ENCODE results near the gene TAF11L4.
"Not testable (repeated sequence)": the region's sequence is repeated elsewhere in the genome, so short reads cannot be mapped to it uniquely, and the experiment has no call there.

Gene TAF11L4

GRCh38 chr5:17521501-17521900 lies at the start of gene TAF11L4:
Gene TAF11L4, plus strand, starts transcription at chr5:17521801.
- DNase-seq (ENCODE audit: low read depth in 4 of 4, low spot score in 1 of 4): not testable (repeated sequence)

- DNase-seq (ENCODE audit: low read depth in 4 of 4, low spot score in 1 of 4): not testable (repeated sequence)
Measured at GRCh38 chr5:17475064-17475463, 46.5 kb upstream of the TAF11L4 start.

GRCh38 chr5:17477043-17477442 lies 44.6 kb upstream of the TAF11L4 start:
- DNase-seq (ENCODE audit: low read depth in 4 of 4, low spot score in 1 of 4): no peak

- DNase-seq (ENCODE audit: low read depth in 4 of 4, low spot score in 1 of 4): no peak
Measured at GRCh38 chr5:17477573-17478265, 43.9 kb upstream of the TAF11L4 start.

GRCh38 chr5:17481378-17481777 lies 40.2 kb upstream of the TAF11L4 start:
- no peak for DNase-seq (ENCODE audit: low read depth in 4 of 4, low spot score in 1 of 4)

- DNase-seq (ENCODE audit: low read depth in 4 of 4, low spot score in 1 of 4): no peak
Measured at GRCh38 chr5:17482790-17483189, 38.8 kb upstream of the TAF11L4 start.

- not testable (repeated sequence) for DNase-seq (ENCODE audit: low read depth in 4 of 4, low spot score in 1 of 4)
Measured at GRCh38 chr5:17486464-17487173, 35.0 kb upstream of the TAF11L4 start.

GRCh38 chr5:17487174-17487512 lies 34.5 kb upstream of the TAF11L4 start:
- DNase-seq (ENCODE audit: low read depth in 4 of 4, low spot score in 1 of 4): no peak

GRCh38 chr5:17491257-17491656 lies 30.3 kb upstream of the TAF11L4 start:
- not testable (repeated sequence) for DNase-seq (ENCODE audit: low read depth in 4 of 4, low spot score in 1 of 4)

GRCh38 chr5:17492770-17493169 lies 28.8 kb upstream of the TAF11L4 start:
- DNase-seq (ENCODE audit: low read depth in 4 of 4, low spot score in 1 of 4): no peak

GRCh38 chr5:17497446-17497845 lies 24.2 kb upstream of the TAF11L4 start:
- DNase-seq (ENCODE audit: low read depth in 4 of 4, low spot score in 1 of 4): no peak

GRCh38 chr5:17497931-17498330 lies 23.7 kb upstream of the TAF11L4 start, which contains the start of gene TAF11L2:
Gene TAF11L2, plus strand, starts transcription at chr5:17498231.
- DNase-seq (ENCODE audit: low read depth in 4 of 4, low spot score in 1 of 4): not testable (repeated sequence)

GRCh38 chr5:17511775-17512325 lies 9.8 kb upstream of the TAF11L4 start:
- DNase-seq (ENCODE audit: low read depth in 4 of 4, low spot score in 1 of 4): no peak

GRCh38 chr5:17517526-17517925 lies 4.1 kb upstream of the TAF11L4 start:
- DNase-seq (ENCODE audit: low read depth in 4 of 4, low spot score in 1 of 4): not testable (repeated sequence)

- DNase-seq (ENCODE audit: low read depth in 4 of 4, low spot score in 1 of 4): not testable (repeated sequence)
Measured at GRCh38 chr5:17518067-17518466, 3.5 kb upstream of the TAF11L4 start, which contains the start of gene TAF11L3. Gene TAF11L3, plus strand, starts transcription at chr5:17518367.

- not testable (repeated sequence) for DNase-seq (ENCODE audit: low read depth in 4 of 4, low spot score in 1 of 4)
Measured at GRCh38 chr5:17519508-17519907, 2.1 kb upstream of the TAF11L4 start.

GRCh38 chr5:17524935-17525334 lies 3.3 kb downstream of the TAF11L4 start, which contains the start of gene TAF11L5:
Gene TAF11L5, plus strand, starts transcription at chr5:17525235.
- not testable (repeated sequence) for DNase-seq (ENCODE audit: low read depth in 4 of 4, low spot score in 1 of 4)

GRCh38 chr5:17526504-17526903 lies 4.9 kb downstream of the TAF11L4 start:
- not testable (repeated sequence) for DNase-seq (ENCODE audit: low read depth in 4 of 4, low spot score in 1 of 4)

- DNase-seq (ENCODE audit: low read depth in 4 of 4, low spot score in 1 of 4): not testable (repeated sequence)
Measured at GRCh38 chr5:17528369-17528768, 6.8 kb downstream of the TAF11L4 start, which contains the start of gene TAF11L6. Gene TAF11L6, plus strand, starts transcription at chr5:17528669.

Data from stimulated activated CD4-positive, alpha-beta T cell treated with anti-CD3 and anti-CD28 coated beads, Interleukin-1b, Interleukin-23, amount 100 ng/mL, for 24 hours (primary cell).